ENCODE results near the gene NCOA3. TPM values are rescaled to one million over a fixed set of nuclear protein-coding genes. Genes with fewer than 3 reads are reported as not detected.
A peak's percentile ranks its signal among the peaks of the same experiment; 100 is the strongest.

The NCOA3 gene
- total and polyA plus RNA-seq, 12 donors, result 8.0 to 30.2 (median 21.4) TPM

DNA sequence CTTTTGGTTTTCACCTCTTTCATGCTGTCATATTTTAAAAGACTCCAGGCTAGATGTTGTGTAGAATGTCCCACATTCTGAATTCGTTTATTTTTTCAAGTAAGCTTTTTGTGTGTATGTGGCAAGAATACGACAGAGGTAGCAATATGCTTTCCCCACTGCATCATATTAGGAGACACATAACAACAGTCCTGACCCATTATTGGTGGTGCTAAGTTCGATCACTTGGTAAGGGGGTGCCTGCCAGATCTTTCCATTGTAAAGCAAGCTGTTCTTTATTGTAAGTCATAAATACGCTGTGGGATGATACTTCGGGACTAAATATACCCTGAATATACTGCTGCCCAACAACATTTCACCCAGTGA is 588 bp upstream of the NCOA3 start:
- DNase-seq, result no peak
- intact Hi-C loops (cut with DNase I), result loop anchor here in 9 of 10 donors (2.0 to 10.0 kb wide), 13 partner anchors 41 to 746 kb away; no protein-coding TSS in a partner anchor
- Histone ChIP-seq H3K27ac (peak overlapping the region; percentile 90 to 99 (median 94)), H3K4me3 (peak overlapping the region; percentile 4 to 97 (median 93)), H3K27me3 (no peaks in the 10 kb centered on the region), H3K4me1 (peaks cover 0 to 40% (median 26%) of the 10 kb centered on the region in 9 donors), H3K36me3 (no peaks in the 10 kb centered on the region), H3K9me3 (peaks cover 0 to 3% (median 0%) of the 10 kb centered on the region in 11 donors)
- TF ChIP-seq, protein P1, sequence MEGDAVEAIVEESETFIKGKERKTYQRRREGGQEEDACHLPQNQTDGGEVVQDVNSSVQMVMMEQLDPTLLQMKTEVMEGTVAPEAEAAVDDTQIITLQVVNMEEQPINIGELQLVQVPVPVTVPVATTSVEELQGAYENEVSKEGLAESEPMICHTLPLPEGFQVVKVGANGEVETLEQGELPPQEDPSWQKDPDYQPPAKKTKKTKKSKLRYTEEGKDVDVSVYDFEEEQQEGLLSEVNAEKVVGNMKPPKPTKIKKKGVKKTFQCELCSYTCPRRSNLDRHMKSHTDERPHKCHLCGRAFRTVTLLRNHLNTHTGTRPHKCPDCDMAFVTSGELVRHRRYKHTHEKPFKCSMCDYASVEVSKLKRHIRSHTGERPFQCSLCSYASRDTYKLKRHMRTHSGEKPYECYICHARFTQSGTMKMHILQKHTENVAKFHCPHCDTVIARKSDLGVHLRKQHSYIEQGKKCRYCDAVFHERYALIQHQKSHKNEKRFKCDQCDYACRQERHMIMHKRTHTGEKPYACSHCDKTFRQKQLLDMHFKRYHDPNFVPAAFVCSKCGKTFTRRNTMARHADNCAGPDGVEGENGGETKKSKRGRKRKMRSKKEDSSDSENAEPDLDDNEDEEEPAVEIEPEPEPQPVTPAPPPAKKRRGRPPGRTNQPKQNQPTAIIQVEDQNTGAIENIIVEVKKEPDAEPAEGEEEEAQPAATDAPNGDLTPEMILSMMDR (IDR thresholded peaks at IDR 0.05), result no peak
- 16 to 19% methylated on average over 5 of the region's 5 CpGs for WGBS, 2 donors
- peak in 2 of 8 donors; percentile 2 to 10 for ATAC-seq

DNA sequence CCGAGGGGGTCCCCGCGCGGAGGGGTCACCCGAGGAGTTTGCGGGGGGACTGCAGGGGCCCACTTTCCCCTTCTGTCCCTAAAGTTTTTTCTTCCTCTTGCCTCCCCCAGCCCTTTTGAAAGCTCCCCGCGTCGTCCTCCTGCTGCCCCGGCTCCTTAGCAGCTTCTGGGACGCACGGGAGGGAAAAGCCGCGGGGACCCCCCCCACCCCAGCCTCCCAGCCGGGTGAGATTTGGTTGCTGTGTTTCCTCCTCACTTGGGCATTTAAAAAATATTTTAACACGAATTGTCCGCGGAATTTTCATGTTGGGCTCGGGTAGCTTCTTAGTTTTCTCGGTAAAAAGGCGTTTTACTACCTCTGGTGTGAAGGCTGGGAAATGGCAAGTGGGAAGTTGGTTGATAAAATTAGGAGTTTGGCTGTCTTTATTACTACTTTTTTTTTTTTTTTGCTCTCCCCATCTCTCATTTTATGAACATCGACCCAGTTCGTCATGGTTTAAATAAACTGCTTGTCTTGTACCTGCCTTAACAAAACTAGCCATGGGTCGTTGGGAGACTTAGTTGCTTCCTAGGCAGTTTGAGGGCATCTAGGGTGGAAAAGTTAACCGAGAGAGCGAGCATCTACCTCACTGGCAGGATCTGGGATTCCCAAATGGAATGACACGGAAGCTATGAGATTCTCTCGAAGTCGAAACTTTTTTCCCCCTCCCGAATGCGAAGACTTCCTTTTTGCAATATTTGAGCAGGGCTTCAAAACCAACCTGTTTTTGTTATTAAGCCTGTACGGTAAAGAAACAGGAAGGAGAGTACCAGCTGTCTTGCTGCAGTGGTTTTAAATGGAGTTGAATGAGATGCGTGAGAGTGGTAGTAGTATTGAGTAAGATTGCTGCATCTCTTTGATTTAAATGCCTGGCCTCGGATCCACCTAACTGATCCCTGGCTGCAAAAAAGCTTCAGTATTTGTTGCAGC is 868 bp downstream of the NCOA3 start:
- intact Hi-C loops (cut with DNase I), result loop anchor here in 9 of 10 donors (2.0 to 10.0 kb wide), 13 partner anchors 40 to 748 kb away; no protein-coding TSS in a partner anchor
- ATAC-seq, result peak; percentile 7 to 46 (median 29)
- TF ChIP-seq, protein P1 (IDR thresholded peaks at IDR 0.05), result no peak

DNA sequence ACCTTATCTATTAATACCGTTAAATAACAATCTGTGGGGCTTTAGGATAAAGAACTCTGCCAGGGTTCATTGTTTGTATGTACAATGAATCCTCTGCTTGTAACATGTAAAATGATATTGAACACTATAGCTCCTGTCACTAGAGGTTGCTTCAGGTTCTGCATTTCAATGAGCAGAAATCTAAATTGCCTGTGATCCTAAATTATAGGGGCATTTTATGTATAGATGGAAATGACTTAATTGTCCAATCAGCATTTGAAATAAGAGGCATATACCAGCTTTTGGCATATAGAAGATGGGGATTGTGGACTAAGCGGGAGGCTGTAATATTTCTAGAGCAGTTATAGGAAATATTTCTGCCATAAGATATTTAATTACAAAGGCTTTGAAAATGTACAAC is 2.0 kb downstream of the NCOA3 start:
- Histone ChIP-seq H3K36me3 (no peaks in the 10 kb centered on the region), H3K27me3 (no peaks in the 10 kb centered on the region), H3K4me1 (peaks cover 0 to 66% (median 35%) of the 10 kb centered on the region in 9 donors), H3K27ac (peak overlapping the region in 4 of 10 donors; percentile 94 to 99 (median 98)), H3K9me3 (no peaks in the 10 kb centered on the region), H3K4me3 (peak overlapping the region in 8 of 10 donors; percentile 82 to 97 (median 93))
- TF ChIP-seq, protein P1 (IDR thresholded peaks at IDR 0.05), result no peak
- no peak for DNase-seq
- intact Hi-C loops (cut with DNase I), result loop anchor here in 9 of 10 donors (2.0 to 10.0 kb wide), 13 partner anchors 39 to 749 kb away; no protein-coding TSS in a partner anchor
- no peak for ATAC-seq
- 43 to 48% methylated on average over 2 of the region's 2 CpGs for WGBS, 2 donors

More for the DNA sequence above, 868 bp downstream of the NCOA3 start:
- DNase-seq, result peak in 1 of 2 donors; percentile 19
- Histone ChIP-seq H3K9me3 (no peaks in the 10 kb centered on the region), H3K4me3 (peak overlapping the region; percentile 82 to 100 (median 94)), H3K27me3 (no peaks in the 10 kb centered on the region), H3K27ac (peak overlapping the region; percentile 90 to 99 (median 94)), H3K4me1 (peaks cover 0 to 55% (median 35%) of the 10 kb centered on the region in 9 donors), H3K36me3 (no peaks in the 10 kb centered on the region)
- WGBS, 2 donors, result 0% methylated on average over 34 of the region's 34 CpGs

DNA sequence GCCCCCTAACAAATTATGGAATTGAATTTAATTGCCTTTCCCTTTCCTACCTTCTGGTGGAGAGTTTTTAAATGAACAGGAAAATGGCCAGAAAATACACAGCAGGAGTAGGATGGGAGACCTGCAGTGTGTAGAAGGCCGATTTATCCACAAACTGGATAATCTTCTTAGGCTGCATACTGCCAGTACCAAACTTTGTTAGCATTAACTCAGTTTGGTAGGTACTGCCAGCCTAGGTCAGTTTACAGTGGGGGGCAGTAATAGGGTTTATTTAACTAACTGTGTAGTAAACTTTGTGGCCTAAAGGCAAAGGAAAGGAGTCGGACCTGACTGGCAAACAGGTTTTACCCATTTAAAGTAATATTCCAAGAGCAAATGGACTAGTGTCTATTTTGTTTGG is 4.6 kb downstream of the NCOA3 start:
- ATAC-seq (no peak), DNase-seq (no peak)
- 72 to 85% methylated on average over 2 of the region's 2 CpGs for WGBS, 2 donors
- peaks cover 0 to 2% (median 0%) of the 10 kb centered on the region in 9 donors for H3K36me3 ChIP-seq
- intact Hi-C loops (cut with DNase I), result loop anchor here in 6 of 10 donors (5.0 to 10.0 kb wide), 6 partner anchors 36 to 752 kb away; no protein-coding TSS in a partner anchor
- no peaks in the 10 kb centered on the region for H3K27me3 ChIP-seq
- TF ChIP-seq, protein P1 (IDR thresholded peaks at IDR 0.05), result no peak
- H3K9me3 ChIP-seq, result no peaks in the 10 kb centered on the region
- peaks cover 0 to 73% (median 35%) of the 10 kb centered on the region in 9 donors for H3K4me1 ChIP-seq
- no peak overlapping the region for H3K27ac ChIP-seq
- H3K4me3 ChIP-seq, result no peak overlapping the region
